SU-DHL-6 (cell line): ENCODE results near the gene SMTNL1.

Experiments
- H2AFZ ChIP-seq: fragments of 200-600 bp; sonication (generic); 2 replicates; pipeline ENCODE4 v1.6.1; 2014; ENCODE audit warnings: low read depth, mild to moderate bottlenecking, moderate library complexity, mixed read lengths, antibody characterized with exemption, low read length; ENCODE audit not compliant: severe bottlenecking
- H3F3A ChIP-seq: fragments of 200-600 bp; shearing (Covaris generic); 2 replicates; pipeline ENCODE4 v1.6.0; 2016; ENCODE audit warnings: antibody characterized with exemption, mild to moderate bottlenecking; ENCODE audit not compliant: insufficient read depth
- H3K27ac ChIP-seq: fragments of 200-600 bp; sonication (generic); 2 replicates; pipeline ENCODE4 v1.5.1; 2016; ENCODE audit warnings: low read depth, mild to moderate bottlenecking, low read length, moderate library complexity, mixed read lengths
- H3K27me3 ChIP-seq: fragments of 200-600 bp; sonication (generic), shearing (Covaris generic); 2 replicates; pipeline ENCODE4 v1.6.0; 2014; ENCODE audit warnings: mild to moderate bottlenecking, low read length
- H3K36me3 ChIP-seq: fragments of 200-600 bp; sonication (generic); 2 replicates; pipeline ENCODE4 v1.6.1; 2014; ENCODE audit warnings: mild to moderate bottlenecking, low read length, mixed read lengths
- H3K4me2 ChIP-seq: fragments of 300-600, 200-600 bp; shearing (Covaris generic), sonication (generic); 2 replicates; pipeline ENCODE4 v1.6.0; 2014; ENCODE audit warnings: low read length, low read depth, mild to moderate bottlenecking; ENCODE audit not compliant: poor library complexity, severe bottlenecking
- H3K4me3 ChIP-seq: fragments of 200-600 bp; sonication (generic); 2 replicates; pipeline ENCODE4 v1.5.1; 2014; ENCODE audit warnings: antibody characterized with exemption, low read length, mild to moderate bottlenecking, mixed read lengths; ENCODE audit not compliant: insufficient read depth, poor library complexity, severe bottlenecking
- H3K79me2 ChIP-seq: fragments of 200-600 bp; sonication (generic); 2 replicates; pipeline ENCODE4 v1.6.1; 2014; ENCODE audit warnings: mild to moderate bottlenecking, low read length, moderate library complexity; ENCODE audit not compliant: insufficient read depth
- H3K9ac ChIP-seq: fragments of 200-600 bp; sonication (generic); 2 replicates; pipeline ENCODE4 v1.7.0; 2014; ENCODE audit warnings: mild to moderate bottlenecking, low read length
- H3K9me2 ChIP-seq: fragments of 200-600 bp; sonication (generic); replicated peaks from 2 replicates; pipeline ENCODE4 v1.6.1; 2014; ENCODE audit warnings: low read length; ENCODE audit not compliant: insufficient read depth
- H3K9me3 ChIP-seq: fragments of 200-600 bp; sonication (generic); 2 replicates; pipeline ENCODE4 v1.6.1; 2014; ENCODE audit warnings: low read length, mixed read lengths; ENCODE audit not compliant: insufficient read depth
- H4K20me1 ChIP-seq: fragments of 200-600 bp; sonication (generic); 2 replicates; pipeline ENCODE4 v1.6.1; 2014; ENCODE audit warnings: low read depth, mild to moderate bottlenecking, antibody characterized with exemption, low read length, moderate library complexity, mixed read lengths
- EZH2phosphoT487 ChIP-seq: fragments of 200-600 bp; sonication (generic), shearing (Covaris generic); conservative IDR thresholded peaks from 2 replicates; pipeline ENCODE4 v1.6.1; 2018; ENCODE audit warnings: mild to moderate bottlenecking, antibody characterized with exemption, low read length, moderate library complexity, mixed read lengths
- TF ChIP-seq, protein P1 (sequence below): fragments of 200-600 bp; sonication (generic); IDR thresholded peaks from one replicate; pipeline ENCODE4 v1.5.1; 2017; ENCODE audit warnings: antibody characterized with exemption, mild to moderate bottlenecking, low read length, moderate library complexity; ENCODE audit not compliant: insufficient read depth, poor library complexity, severe bottlenecking

SMTNL1 gene

DNA sequence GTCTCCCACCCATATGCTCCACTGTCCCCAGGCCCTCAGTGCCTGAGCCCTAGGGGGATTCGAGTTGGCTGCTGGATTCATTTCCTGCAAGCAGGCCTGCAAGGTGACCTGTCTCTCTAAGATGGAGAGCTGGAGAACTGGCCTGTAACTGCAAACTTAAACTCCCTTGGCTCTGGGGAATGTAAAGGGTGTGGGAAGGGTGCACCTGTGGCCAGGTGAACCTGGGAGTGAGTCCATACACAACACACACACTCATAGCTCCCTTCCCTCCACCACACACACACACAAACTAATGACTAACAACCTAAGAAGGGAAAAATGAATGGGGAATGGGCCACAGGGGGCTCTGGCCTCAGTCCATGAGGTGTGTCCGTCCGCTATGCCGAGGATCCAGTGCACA is 14.5 kb downstream of the SMTNL1 start:
- Histone ChIP-seq H3K4me2 (no peak overlapping the region), H3K27ac (no peak overlapping the region), H3K36me3 (no peaks in the 10 kb centered on the region), H3K4me3 (no peak overlapping the region), H3K79me2 (no peaks in the 10 kb centered on the region), H3K9me3 (no peaks in the 10 kb centered on the region), H3F3A (no peaks in the 10 kb centered on the region), H3K27me3 (no peaks in the 10 kb centered on the region), H3K9ac (no peak overlapping the region), H2AFZ (no peak overlapping the region), H4K20me1 (no peaks in the 10 kb centered on the region), H3K9me2 (no peaks in the 10 kb centered on the region)
- TF ChIP-seq EZH2phosphoT487: no peak
- TF ChIP-seq, protein P1, sequence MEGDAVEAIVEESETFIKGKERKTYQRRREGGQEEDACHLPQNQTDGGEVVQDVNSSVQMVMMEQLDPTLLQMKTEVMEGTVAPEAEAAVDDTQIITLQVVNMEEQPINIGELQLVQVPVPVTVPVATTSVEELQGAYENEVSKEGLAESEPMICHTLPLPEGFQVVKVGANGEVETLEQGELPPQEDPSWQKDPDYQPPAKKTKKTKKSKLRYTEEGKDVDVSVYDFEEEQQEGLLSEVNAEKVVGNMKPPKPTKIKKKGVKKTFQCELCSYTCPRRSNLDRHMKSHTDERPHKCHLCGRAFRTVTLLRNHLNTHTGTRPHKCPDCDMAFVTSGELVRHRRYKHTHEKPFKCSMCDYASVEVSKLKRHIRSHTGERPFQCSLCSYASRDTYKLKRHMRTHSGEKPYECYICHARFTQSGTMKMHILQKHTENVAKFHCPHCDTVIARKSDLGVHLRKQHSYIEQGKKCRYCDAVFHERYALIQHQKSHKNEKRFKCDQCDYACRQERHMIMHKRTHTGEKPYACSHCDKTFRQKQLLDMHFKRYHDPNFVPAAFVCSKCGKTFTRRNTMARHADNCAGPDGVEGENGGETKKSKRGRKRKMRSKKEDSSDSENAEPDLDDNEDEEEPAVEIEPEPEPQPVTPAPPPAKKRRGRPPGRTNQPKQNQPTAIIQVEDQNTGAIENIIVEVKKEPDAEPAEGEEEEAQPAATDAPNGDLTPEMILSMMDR: no peak

GRCh38 chr11:57552479-57552878 is 15.1 kb downstream of the SMTNL1 start:
- Histone ChIP-seq H4K20me1 (no peaks in the 10 kb centered on the region), H3K9me2 (no peaks in the 10 kb centered on the region), H3K79me2 (no peaks in the 10 kb centered on the region), H2AFZ (no peak overlapping the region), H3K27me3 (no peaks in the 10 kb centered on the region), H3K4me2 (no peak overlapping the region), H3K9ac (no peak overlapping the region), H3K27ac (no peak overlapping the region), H3K4me3 (no peak overlapping the region), H3K9me3 (no peaks in the 10 kb centered on the region), H3K36me3 (no peaks in the 10 kb centered on the region), H3F3A (no peaks in the 10 kb centered on the region)
- no peak for TF ChIP-seq EZH2phosphoT487
- TF ChIP-seq, protein P1: no peak

DNA sequence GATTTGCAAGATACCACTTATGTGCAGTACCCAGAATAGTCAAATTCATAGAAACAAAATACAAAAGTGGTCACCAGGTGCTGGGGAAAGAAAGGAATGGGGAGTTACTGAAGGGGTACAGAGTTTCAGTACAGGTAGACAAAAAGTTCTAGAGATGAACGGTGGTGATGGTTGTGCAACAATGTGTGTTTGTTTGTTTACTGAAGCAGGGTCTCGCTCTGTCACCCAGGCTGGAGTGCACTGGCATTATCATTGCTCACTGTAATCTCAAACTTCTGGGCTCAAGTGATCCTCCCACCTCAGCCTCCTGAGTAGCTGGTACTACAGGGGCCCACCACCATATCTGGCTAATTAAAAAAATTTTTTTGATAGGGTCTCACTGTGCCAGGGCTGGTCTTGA is 18.0 kb downstream of the SMTNL1 start:
- H3K36me3 ChIP-seq: no peaks in the 10 kb centered on the region
- H3K9ac ChIP-seq: no peak overlapping the region
- H3K27me3 ChIP-seq: no peaks in the 10 kb centered on the region
- no peaks in the 10 kb centered on the region for H3K9me3 ChIP-seq
- H3F3A ChIP-seq: no peaks in the 10 kb centered on the region
- H2AFZ ChIP-seq: no peak overlapping the region
- no peaks in the 10 kb centered on the region for H4K20me1 ChIP-seq
- H3K79me2 ChIP-seq: no peaks in the 10 kb centered on the region
- no peak overlapping the region for H3K27ac ChIP-seq
- H3K4me3 ChIP-seq: no peak overlapping the region
- no peaks in the 10 kb centered on the region for H3K9me2 ChIP-seq
- H3K4me2 ChIP-seq: no peak overlapping the region
- TF ChIP-seq, protein P1: no peak
- no peak for TF ChIP-seq EZH2phosphoT487

GRCh38 chr11:57556041-57556440 is 18.6 kb downstream of the SMTNL1 start:
- Histone ChIP-seq H4K20me1 (no peaks in the 10 kb centered on the region), H3F3A (no peaks in the 10 kb centered on the region), H3K36me3 (no peaks in the 10 kb centered on the region), H3K27me3 (no peaks in the 10 kb centered on the region), H3K4me3 (no peak overlapping the region), H3K27ac (no peak overlapping the region), H3K4me2 (no peak overlapping the region), H3K9me2 (no peaks in the 10 kb centered on the region), H3K79me2 (no peaks in the 10 kb centered on the region), H3K9me3 (no peaks in the 10 kb centered on the region), H3K9ac (no peak overlapping the region), H2AFZ (no peak overlapping the region)
- TF ChIP-seq EZH2phosphoT487: no peak
- TF ChIP-seq, protein P1: no peak
